HCT116 (cell line): Measurements from ENCODE around the gene ZWINT. TPM values are rescaled to one million over a fixed set of nuclear protein-coding genes. Genes with fewer than 3 reads are reported as not detected.

Experiments
- ATAC-seq: fragments of 200-7000 bp; cut with Tn5 transposase; 2 replicates; pipeline ENCODE4 v1.9.1; 2020; ENCODE audit warnings: mild to moderate bottlenecking, moderate library complexity
- Bru-seq: library from RNA; stranded (reverse); fragments of 400-500 nt; gene quantifications from one replicate; lab custom pipeline; 2021; lab: Mats Ljungman, UMichigan
- BruChase-seq, 2 experiments: library from RNA; stranded (reverse); fragments of 400-500 nt; gene quantifications; one replicate each; lab custom pipeline; 2021; lab: Mats Ljungman, UMichigan
- BruUV-seq: library from RNA; stranded (reverse); fragments of 400-500 nt; replicated peaks from 2 replicates; lab custom pipeline; 2021; lab: Mats Ljungman, UMichigan
- CTCF ChIA-PET: fragments of 300-600 bp; sonication (Branson Sonifier 250); formaldehyde crosslinking; loops from one replicate; lab custom pipeline; 2021; ENCODE audit warnings: antibody characterized with exemption; lab: Charles Lee
- POLR2A ChIA-PET: fragments of 300-600, 350-600 bp; sonication (Branson Sonifier 250); formaldehyde crosslinking; loops from one replicate; lab custom pipeline; 2021; ENCODE audit warnings: antibody characterized with exemption; lab: Charles Lee
- RAD21 ChIA-PET, 2 experiments: fragments of 300-600 bp; sonication (Branson Sonifier 250); formaldehyde crosslinking; loops; one replicate each; lab custom pipeline; 2023; ENCODE audit warnings: low total read pairs in 2 of 2; ENCODE audit not compliant: uncharacterized antibody in 2 of 2, unreplicated experiment in 2 of 2, low non-redundant PET in 1 of 2; lab: Charles Lee
- DNase-seq: peaks from one replicate; pipeline ENCODE4 v3.0.0-alpha.2; 2010; ENCODE audit warnings: low read depth, low spot score
- H2AFZ ChIP-seq: fragments of 200-600 bp; shearing (Covaris generic), sonication (generic); 2 replicates; pipeline ENCODE4 v1.6.1; 2017; ENCODE audit warnings: low read depth, mixed run types, mixed read lengths, antibody characterized with exemption, low read length; ENCODE audit not compliant: poor library complexity, severe bottlenecking
- H3K27ac ChIP-seq: 2 replicates; pipeline ENCODE4 v1.5.1; 2012; ENCODE audit warnings: low read depth, low read length
- H3K27me3 ChIP-seq: fragments of 200-600 bp; sonication (generic); 2 replicates; pipeline ENCODE4 v1.6.1; 2016; ENCODE audit warnings: mixed run types, low read length, mixed read lengths; ENCODE audit not compliant: insufficient read depth
- H3K36me3 ChIP-seq, 2 experiments: fragments of 200-500 bp in 1 of 2; fragments of 200-600 bp in 1 of 2; sonication (Bioruptor generic) in 1 of 2; sonication (generic) in 1 of 2; 2 replicates each; pipeline versions ENCODE4 v1.5.1 to v1.6.1; 2014 to 2016; ENCODE audit warnings: low read length in 2 of 2, inconsistent platforms in 1 of 2, mixed read lengths in 1 of 2, mixed run types in 1 of 2; ENCODE audit not compliant: insufficient read depth in 2 of 2, control insufficient read depth in 1 of 2
- H3K4me1 ChIP-seq, 2 experiments: fragments of 200-600 bp in 1 of 2; sonication (generic) in 1 of 2; 2 replicates each; pipeline versions ENCODE4 v1.5.1 to v1.6.1; 2012 to 2017; ENCODE audit warnings: low read length in 2 of 2, inconsistent platforms in 1 of 2, mild to moderate bottlenecking in 1 of 2, mixed read lengths in 1 of 2, mixed run types in 1 of 2, moderate library complexity in 1 of 2; ENCODE audit not compliant: insufficient read depth in 2 of 2, control insufficient read depth in 1 of 2
- H3K4me2 ChIP-seq: fragments of 200-600 bp; sonication (generic); 2 replicates; pipeline ENCODE4 v1.6.1; 2017; ENCODE audit warnings: mixed run types, low read length, mixed read lengths
- H3K4me3 ChIP-seq, 2 experiments: fragments of 200-600 bp in 1 of 2; sonication (generic) in 1 of 2; replicated peaks in 1 of 2; 2 replicates each; pipeline ENCODE4 v1.5.1; 2011 to 2016; ENCODE audit warnings: low read length in 2 of 2, control low read depth in 1 of 2, low read depth in 1 of 2, mild to moderate bottlenecking in 1 of 2, mixed read lengths in 1 of 2, mixed run types in 1 of 2
- H3K79me2 ChIP-seq: fragments of 200-600 bp; sonication (generic); 2 replicates; pipeline ENCODE4 v1.6.1; 2017; ENCODE audit warnings: mild to moderate bottlenecking, mixed run types, low read length, moderate library complexity, mixed read lengths; ENCODE audit not compliant: insufficient read depth
- H3K9ac ChIP-seq: fragments of 200-600 bp; sonication (generic); 2 replicates; pipeline ENCODE4 v1.6.1; 2016; ENCODE audit warnings: low read length, mixed read lengths
- H3K9me2 ChIP-seq: fragments of 200-600 bp; sonication (generic), shearing (Covaris generic); 2 replicates; pipeline ENCODE4 v1.6.1; 2017; ENCODE audit warnings: mixed run types, mild to moderate bottlenecking, moderate library complexity; ENCODE audit not compliant: insufficient read depth
- H3K9me3 ChIP-seq, 2 experiments: fragments of 200-500 bp in 1 of 2; fragments of 200-600 bp in 1 of 2; sonication (Bioruptor generic) in 1 of 2; sonication (generic) in 1 of 2; 2 replicates each; pipeline ENCODE4 v1.6.1; 2014 to 2017; ENCODE audit warnings: low read length in 2 of 2, mixed read lengths in 2 of 2, inconsistent platforms in 1 of 2, low read depth in 1 of 2, mild to moderate bottlenecking in 1 of 2, mixed run types in 1 of 2, moderate library complexity in 1 of 2; ENCODE audit not compliant: control insufficient read depth in 1 of 2, insufficient read depth in 1 of 2
- H4K20me1 ChIP-seq: fragments of 200-600 bp; sonication (generic), shearing (Covaris generic); 2 replicates; pipeline ENCODE4 v1.6.1; 2017; ENCODE audit warnings: mixed run types, mild to moderate bottlenecking, moderate library complexity; ENCODE audit not compliant: insufficient read depth
- ATF3 ChIP-seq: IDR thresholded peaks from 2 replicates; pipeline ENCODE4 v1.6.1; 2012
- CBX3 ChIP-seq: IDR thresholded peaks from 2 replicates; pipeline ENCODE4 v1.6.1; 2012; ENCODE audit warnings: low read depth
- CEBPB ChIP-seq: IDR thresholded peaks from 2 replicates; pipeline ENCODE4 v1.6.1; 2012; ENCODE audit warnings: low read depth
- CTCF ChIP-seq, 3 experiments: fragments of 200-600 bp in 1 of 3; sonication (generic) in 1 of 3; IDR thresholded peaks in 2 of 3; conservative IDR thresholded peaks in 1 of 3; 2 replicates each; pipeline ENCODE4 v1.5.1; 2012 to 2017; ENCODE audit warnings: low read depth in 2 of 3, low read length in 2 of 3, antibody characterized with exemption in 1 of 3, borderline replicate concordance in 1 of 3, control low read depth in 1 of 3, mild to moderate bottlenecking in 1 of 3, mixed read lengths in 1 of 3, mixed run types in 1 of 3, moderate library complexity in 1 of 3; ENCODE audit not compliant: insufficient read depth in 1 of 3
- EGR1 ChIP-seq: IDR thresholded peaks from 2 replicates; pipeline ENCODE4 v1.6.1; 2012; ENCODE audit warnings: low read depth
- ELF1 ChIP-seq: IDR thresholded peaks from 2 replicates; pipeline ENCODE4 v1.6.1; 2012; ENCODE audit warnings: low read depth, borderline replicate concordance
- MAX ChIP-seq: IDR thresholded peaks from 2 replicates; pipeline ENCODE4 v1.6.1; 2012
- POLR2A ChIP-seq: IDR thresholded peaks from 2 replicates; pipeline ENCODE4 v1.7.0; 2011; ENCODE audit warnings: borderline replicate concordance; ENCODE audit not compliant: insufficient read depth, insufficient read length; ENCODE audit errors: extremely low read depth
- POLR2AphosphoS5 ChIP-seq: IDR thresholded peaks from 2 replicates; pipeline ENCODE4 v1.6.1; 2011; ENCODE audit warnings: mild to moderate bottlenecking, low read depth, low read length, moderate library complexity
- RAD21 ChIP-seq: IDR thresholded peaks from 2 replicates; pipeline ENCODE4 v1.6.1; 2012; ENCODE audit warnings: low read depth, mild to moderate bottlenecking
- REST ChIP-seq: IDR thresholded peaks from 2 replicates; pipeline ENCODE4 v1.6.1; 2012; ENCODE audit warnings: low read depth
- SIN3A ChIP-seq: IDR thresholded peaks from 2 replicates; pipeline ENCODE4 v1.6.1; 2012; ENCODE audit warnings: low read depth
- SRF ChIP-seq: IDR thresholded peaks from 2 replicates; pipeline ENCODE4 v1.6.1; 2012; ENCODE audit warnings: low read depth
- YY1 ChIP-seq: IDR thresholded peaks from 2 replicates; pipeline ENCODE4 v1.6.1; 2011; ENCODE audit warnings: low read length, low read depth, moderate library complexity, mild to moderate bottlenecking; ENCODE audit not compliant: insufficient replicate concordance; ENCODE audit errors: extremely low read depth
- ZBTB33 ChIP-seq: IDR thresholded peaks from 2 replicates; pipeline ENCODE4 v1.6.1; 2011; ENCODE audit warnings: mild to moderate bottlenecking, low read length, moderate library complexity; ENCODE audit not compliant: insufficient replicate concordance; ENCODE audit errors: extremely low read depth
- ZFX ChIP-seq: fragments of 450-650 bp; IDR thresholded peaks from 2 replicates; pipeline ENCODE4 v1.6.1; 2017
- ZNF274 ChIP-seq: fragments of 200-500 bp; sonication (Bioruptor generic); IDR thresholded peaks from 2 replicates; pipeline ENCODE4 v1.6.1; 2014; ENCODE audit warnings: mild to moderate bottlenecking, low read depth, low read length, inconsistent platforms
- intact Hi-C: fragments of 100-400 bp; cut with micrococcal nuclease; formaldehyde crosslinking; loops from 2 replicates; pipeline ENCODE4 v1.10.0; 2022
- long read RNA-seq: library from polyadenylated mRNA; unstranded; transcript quantifications from one replicate; pipeline ENCODE4 v2.0.0, GENCODE V29; 2021; ENCODE audit not compliant: unreplicated experiment
- polyA plus RNA-seq: library from polyadenylated mRNA; unstranded; fragments of >200 nt; gene quantifications from 2 replicates; pipeline ENCODE4 v1.2.1, GENCODE V29; 2012; ENCODE audit warnings: missing spikeins
- total RNA-seq: library from RNA; stranded (reverse); gene quantifications from one replicate; pipeline ENCODE4 v1.2.1, GENCODE V29; 2021; ENCODE audit not compliant: unreplicated experiment

The ZWINT gene
- total RNA-seq (64.5 TPM), Bru-seq, nascent RNA (percentile 81 among the genes with signal in this experiment), BruChase-seq, experiment 1, labeled RNA remaining after a 6-hour chase (percentile 96 among the genes with signal in this experiment), BruChase-seq, experiment 2, labeled RNA remaining after a 2-hour chase (percentile 92 among the genes with signal in this experiment)
- polyA plus RNA-seq = 52.9 and 79.2 TPM in 2 replicates
- long read RNA-seq, transcript ZWINT-203 (9 exons, 1,872 nt) = major isoform, 131 of 222 reads
- long read RNA-seq, transcript ZWINT-209 (7 exons, 1,961 nt) = minor isoform, 17 of 222 reads
- long read RNA-seq, transcript ZWINT-202 (9 exons, 807 nt) = minor isoform, 23 of 222 reads
- long read RNA-seq, transcript ZWINT-204 (8 exons, 1,851 nt) = minor isoform, 5 of 222 reads
- long read RNA-seq, partial matches to known transcripts = 20 of 222 reads
- long read RNA-seq, other reads (novel, unspliced or antisense) = 25 of 222 reads

GRCh38 chr10:56360967-56361612, at the start of gene ZWINT:
Gene ZWINT, minus strand, starts transcription at chr10:56361259. Its CDS starts 23 bp downstream, at chr10:56361236.
- H3K27me3 ChIP-seq = no peaks in the 10 kb centered on the region
- BruUV-seq = no TSS peak
- peaks cover 0 to 7% of the 10 kb centered on the region in 2 experiments; a peak in 2 of 4 replicates for H3K4me1 ChIP-seq
- intact Hi-C loops = no loop called here
- ATAC-seq = peak; percentile 99
- peak within 1 kb of the TSS; percentile 78 for H3K9ac ChIP-seq
- H3K36me3 ChIP-seq = peaks cover 11 to 24% of the 10 kb centered on the region in 2 experiments; a peak in 2 of 4 replicates
- DNase-seq = peak; percentile 88
- peak within 1 kb of the TSS; percentile 92 for H3K4me2 ChIP-seq
- H3K9me2 ChIP-seq = no peaks in the 10 kb centered on the region
- CTCF ChIA-PET = no interaction called here
- H4K20me1 ChIP-seq = no peaks in the 10 kb centered on the region
- no peaks in the 10 kb centered on the region for H3K9me3 ChIP-seq
- RAD21 ChIA-PET = no interaction called here
- peaks cover 24% of the 10 kb centered on the region for H3K79me2 ChIP-seq
- H3K4me3 ChIP-seq = peak within 1 kb of the TSS; percentile 67 to 71
- peak within 1 kb of the TSS; percentile 56 for H3K27ac ChIP-seq
- POLR2A ChIA-PET = no interaction called here
- H2AFZ ChIP-seq = peak within 1 kb of the TSS; percentile 75
- TF ChIP-seq EGR1 = no peak
- no peak for TF ChIP-seq REST
- TF ChIP-seq ELF1 = no peak; the same call in 1 of the 2 replicates
- TF ChIP-seq ZNF274 = no peak
- no peak for TF ChIP-seq ATF3
- peak; percentile 90 for TF ChIP-seq SIN3A
- no peak for TF ChIP-seq ZBTB33
- no peak for TF ChIP-seq CBX3
- peak; percentile 81 for TF ChIP-seq POLR2AphosphoS5
- TF ChIP-seq CTCF (IDR thresholded peaks at IDR 0.05 in 2 of 3, conservative IDR thresholded peaks at IDR 0.05 in 1 of 3; ENCODE audit: borderline replicate concordance in 1 of 3, insufficient read depth in 1 of 3, low read depth in 2 of 3, low read length in 2 of 3) = no peak
- TF ChIP-seq CEBPB = no peak
- peak; percentile 85 for TF ChIP-seq POLR2A
- no peak for TF ChIP-seq RAD21
- TF ChIP-seq ZFX = no peak
- TF ChIP-seq SRF = no peak
- peak; percentile 35; the same call in 1 of the 2 replicates for TF ChIP-seq MAX
- peak; percentile 86 for TF ChIP-seq YY1
